HepG2 (cell line): ENCODE measurements around the gene HSPB6. TPM values are rescaled to one million over a fixed set of nuclear protein-coding genes. Genes with fewer than 3 reads are reported as not detected.

ENCODE experiments used
- ELF3 ChIP-seq: IDR thresholded peaks from 2 replicates; pipeline ENCODE4 v1.6.1; 2016; ENCODE audit warnings: missing genetic modification reagents, missing compliant biosample characterization
- FOXC1 ChIP-seq: sonication (generic); formaldehyde crosslinking; IDR thresholded peaks from 2 replicates; pipeline ENCODE4 v1.8.0; 2022; ENCODE audit warnings: mild to moderate bottlenecking, missing genetic modification reagents, borderline replicate concordance
- HBP1 ChIP-seq: IDR thresholded peaks from 2 replicates; pipeline ENCODE4 v1.6.1; 2016; ENCODE audit warnings: low read depth, control low read depth
- HNRNPUL1 ChIP-seq: fragments of 200-400 bp; formaldehyde crosslinking; IDR thresholded peaks from 2 replicates; pipeline ENCODE4 v1.6.1; 2017; ENCODE audit warnings: low read depth, mild to moderate bottlenecking, low read length, moderate library complexity
- IKZF4 ChIP-seq: sonication (generic); formaldehyde crosslinking; IDR thresholded peaks from 2 replicates; pipeline ENCODE4 v1.5.1; 2020; ENCODE audit warnings: borderline replicate concordance, mild to moderate bottlenecking, low read depth, missing genetic modification reagents; ENCODE audit errors: not compliant biosample characterization
- JDP2 ChIP-seq: sonication (generic); formaldehyde crosslinking; IDR thresholded peaks from 2 replicates; pipeline ENCODE4 v1.8.1; 2022; ENCODE audit warnings: missing genetic modification reagents, borderline replicate concordance
- KLF9 ChIP-seq: IDR thresholded peaks from 2 replicates; pipeline ENCODE4 v1.6.1; 2016; ENCODE audit warnings: low read depth
- NCOR1 ChIP-seq: fragments of 200-600 bp; sonication (generic); IDR thresholded peaks from 2 replicates; pipeline ENCODE4 v1.7.0; 2017; ENCODE audit warnings: antibody characterized with exemption, low read length, borderline replicate concordance
- POGZ ChIP-seq: sonication (generic); formaldehyde crosslinking; IDR thresholded peaks from 2 replicates; pipeline ENCODE4 v1.4.0; 2020; ENCODE audit warnings: mild to moderate bottlenecking, missing genetic modification reagents
- RXRB ChIP-seq: IDR thresholded peaks from 2 replicates; pipeline ENCODE4 v1.6.1; 2016; ENCODE audit warnings: borderline replicate concordance, missing genetic modification reagents, missing compliant biosample characterization
- SAFB2 ChIP-seq: sonication (generic); formaldehyde crosslinking; IDR thresholded peaks from 2 replicates; pipeline ENCODE4 v1.5.1; 2020; ENCODE audit warnings: missing genetic modification reagents, low read depth, mild to moderate bottlenecking, borderline replicate concordance
- SNAPC4 ChIP-seq: sonication (generic); formaldehyde crosslinking; IDR thresholded peaks from 2 replicates; pipeline ENCODE4 v1.4.0; 2020; ENCODE audit warnings: mild to moderate bottlenecking, missing genetic modification reagents
- SOX13 ChIP-seq, 3 experiments: fragments of 450-650 bp in 1 of 3; sonication (generic) in 1 of 3; formaldehyde crosslinking in 1 of 3; IDR thresholded peaks in 2 of 3; conservative IDR thresholded peaks in 1 of 3; 2 replicates each; pipeline versions ENCODE4 v1.5.0 to v1.6.1; 2016 to 2020; ENCODE audit warnings: antibody characterized with exemption in 1 of 3, mild to moderate bottlenecking in 1 of 3, missing compliant biosample characterization in 1 of 3, missing genetic modification reagents in 1 of 3, moderate library complexity in 1 of 3
- YY1 ChIP-seq: IDR thresholded peaks from 2 replicates; pipeline ENCODE4 v1.6.1; 2011; ENCODE audit warnings: low read length, low read depth, moderate library complexity, mild to moderate bottlenecking; ENCODE audit not compliant: insufficient read depth, insufficient replicate concordance
- ZBTB39 ChIP-seq: sonication (generic); formaldehyde crosslinking; IDR thresholded peaks from 2 replicates; pipeline ENCODE4 v1.5.0; 2020; ENCODE audit warnings: missing genetic modification reagents
- ZNF296 ChIP-seq: sonication (generic); formaldehyde crosslinking; conservative IDR thresholded peaks from 2 replicates; pipeline ENCODE4 v1.5.0; 2020; ENCODE audit warnings: mild to moderate bottlenecking, missing genetic modification reagents
- ZNF724P ChIP-seq: sonication (generic); formaldehyde crosslinking; IDR thresholded peaks from 2 replicates; pipeline ENCODE4 v1.8.0; 2022; ENCODE audit warnings: missing genetic modification reagents, borderline replicate concordance
- polyA plus RNA-seq, 8 experiments: library from polyadenylated mRNA; depleted of rRNA in 3 of 8; stranded (reverse) in 7 of 8; unstranded in 1 of 8; fragments of >200 nt; fragmentation: Illumina TruSeq in 4 of 8; extraction: Trizol in 4 of 8; gene quantifications; 2 replicates each; pipeline versions ENCODE4 v1.2.1 to v1.2.3, GENCODE V29; 2011 to 2016; ENCODE audit warnings: low read depth in 4 of 8, missing spikeins in 1 of 8, mixed read lengths in 1 of 8; ENCODE audit not compliant: insufficient read depth in 1 of 8
- total RNA-seq, 5 experiments: library from RNA; depleted of rRNA; stranded (reverse); fragments of >200 nt; fragmentation: Illumina TruSeq; extraction: Trizol; gene quantifications; 2 replicates each; pipeline ENCODE4 v1.2.3, GENCODE V29; 2016; ENCODE audit warnings: low read depth in 1 of 5
- TF ChIP-seq, protein P1 (sequence below): sonication (generic); formaldehyde crosslinking; IDR thresholded peaks from 2 replicates; pipeline ENCODE4 v1.8.0; 2022; ENCODE audit warnings: mild to moderate bottlenecking, missing genetic modification reagents

Gene HSPB6
- total and polyA plus RNA-seq, 2 of the 13 experiments (the other 11 are each of a cell fraction or from before 2014, with no cell fraction given) = 0.18 TPM; not detected in 1

- TF ChIP-seq RXRB (CRISPR knock-in tag) = no peak
- TF ChIP-seq POGZ (CRISPR knock-in tag) = no peak
- TF ChIP-seq FOXC1 (CRISPR knock-in tag) = 0 out of 2 replicates have a peak, but pooled peaks have one; percentile 59
- TF ChIP-seq HNRNPUL1 = no peak
- TF ChIP-seq YY1 = no peak
- TF ChIP-seq SNAPC4 (CRISPR knock-in tag) = no peak
- no peak for TF ChIP-seq ZBTB39
- no peak for TF ChIP-seq SOX13 (IDR thresholded peaks at IDR 0.05)
- no peak for TF ChIP-seq SOX13 (CRISPR knock-in tag; conservative IDR thresholded peaks at IDR 0.05 in 1 of 2, IDR thresholded peaks at IDR 0.05 in 1 of 2)
- TF ChIP-seq KLF9 (CRISPR knock-in tag) = no peak
- no peak for TF ChIP-seq IKZF4
- TF ChIP-seq JDP2 (CRISPR knock-in tag) = no peak
- TF ChIP-seq, protein P1, sequence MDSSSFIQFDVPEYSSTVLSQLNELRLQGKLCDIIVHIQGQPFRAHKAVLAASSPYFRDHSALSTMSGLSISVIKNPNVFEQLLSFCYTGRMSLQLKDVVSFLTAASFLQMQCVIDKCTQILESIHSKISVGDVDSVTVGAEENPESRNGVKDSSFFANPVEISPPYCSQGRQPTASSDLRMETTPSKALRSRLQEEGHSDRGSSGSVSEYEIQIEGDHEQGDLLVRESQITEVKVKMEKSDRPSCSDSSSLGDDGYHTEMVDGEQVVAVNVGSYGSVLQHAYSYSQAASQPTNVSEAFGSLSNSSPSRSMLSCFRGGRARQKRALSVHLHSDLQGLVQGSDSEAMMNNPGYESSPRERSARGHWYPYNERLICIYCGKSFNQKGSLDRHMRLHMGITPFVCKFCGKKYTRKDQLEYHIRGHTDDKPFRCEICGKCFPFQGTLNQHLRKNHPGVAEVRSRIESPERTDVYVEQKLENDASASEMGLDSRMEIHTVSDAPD (CRISPR knock-in tag) = no peak
- no peak for TF ChIP-seq ZNF296 (CRISPR knock-in tag)
- no peak for TF ChIP-seq SAFB2 (CRISPR knock-in tag)
- TF ChIP-seq NCOR1 = no peak
- no peak for TF ChIP-seq HBP1 (CRISPR knock-in tag)
- TF ChIP-seq ZNF724P (CRISPR knock-in tag) = no peak
- no peak for TF ChIP-seq ELF3
These were observed 12.2 kb downstream of the HSPB6 start (continued) for GRCh38 chr19:35744430-35745327.
